ENCODE measurements around the gene RAD51B.
"Not testable (repeated sequence)": the region's sequence is repeated elsewhere in the genome, so short reads cannot be mapped to it uniquely, and the experiment has no call there.

DNA sequence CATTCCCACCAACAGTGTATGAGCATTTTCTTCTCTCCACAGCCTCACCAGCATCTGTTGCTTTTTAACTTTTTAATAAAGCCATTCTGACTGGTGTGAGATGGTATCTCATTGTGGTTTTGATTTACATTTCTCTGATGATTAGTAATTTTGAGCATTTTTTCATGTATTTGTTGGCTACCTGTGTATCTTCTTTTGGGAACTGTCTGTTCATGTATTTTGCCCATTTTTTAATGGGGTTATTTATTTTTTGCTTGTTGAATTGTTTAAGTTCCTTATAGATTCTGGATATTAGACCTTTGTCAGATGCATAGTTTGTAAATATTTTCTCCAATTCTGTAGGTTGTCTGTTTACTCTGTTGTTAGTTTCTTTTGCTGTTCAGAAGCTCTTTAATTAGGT is 616.1 kb downstream of the RAD51B start:
- TF ChIP-seq, protein P1, sequence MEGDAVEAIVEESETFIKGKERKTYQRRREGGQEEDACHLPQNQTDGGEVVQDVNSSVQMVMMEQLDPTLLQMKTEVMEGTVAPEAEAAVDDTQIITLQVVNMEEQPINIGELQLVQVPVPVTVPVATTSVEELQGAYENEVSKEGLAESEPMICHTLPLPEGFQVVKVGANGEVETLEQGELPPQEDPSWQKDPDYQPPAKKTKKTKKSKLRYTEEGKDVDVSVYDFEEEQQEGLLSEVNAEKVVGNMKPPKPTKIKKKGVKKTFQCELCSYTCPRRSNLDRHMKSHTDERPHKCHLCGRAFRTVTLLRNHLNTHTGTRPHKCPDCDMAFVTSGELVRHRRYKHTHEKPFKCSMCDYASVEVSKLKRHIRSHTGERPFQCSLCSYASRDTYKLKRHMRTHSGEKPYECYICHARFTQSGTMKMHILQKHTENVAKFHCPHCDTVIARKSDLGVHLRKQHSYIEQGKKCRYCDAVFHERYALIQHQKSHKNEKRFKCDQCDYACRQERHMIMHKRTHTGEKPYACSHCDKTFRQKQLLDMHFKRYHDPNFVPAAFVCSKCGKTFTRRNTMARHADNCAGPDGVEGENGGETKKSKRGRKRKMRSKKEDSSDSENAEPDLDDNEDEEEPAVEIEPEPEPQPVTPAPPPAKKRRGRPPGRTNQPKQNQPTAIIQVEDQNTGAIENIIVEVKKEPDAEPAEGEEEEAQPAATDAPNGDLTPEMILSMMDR (IDR thresholded peaks at IDR 0.05), result not testable (repeated sequence)
- TF ChIP-seq POLR2A, EP300 (IDR thresholded peaks at IDR 0.05): not testable (repeated sequence)

Measured in ovary (tissue), 3 donors.